B cell (primary cell): Measurements from ENCODE around the gene NLGN1. TPM values are rescaled to one million over a fixed set of nuclear protein-coding genes. Genes with fewer than 3 reads are reported as not detected.

Experiments
- ATAC-seq: fragments of 200-7000 bp; cut with Tn5 transposase; one replicate; pipeline ENCODE4 v1.10.0; 2021; ENCODE audit warnings: low read depth, mild to moderate bottlenecking, moderate number of reproducible peaks, moderate library complexity
- CTCF ChIA-PET: fragments of 350-600 bp; sonication (Branson Sonifier 250); formaldehyde crosslinking; loops from one replicate; lab custom pipeline; 2021; ENCODE audit warnings: antibody characterized with exemption, inconsistent platforms; lab: Charles Lee
- POLR2A ChIA-PET: fragments of 350-600 bp; sonication (Branson Sonifier 250); formaldehyde crosslinking; loops from one replicate; lab custom pipeline; 2021; ENCODE audit warnings: antibody characterized with exemption; lab: Charles Lee
- DNase-seq: peaks from one replicate; pipeline ENCODE4 v3.0.0; 2013
- H2AFZ ChIP-seq: 2 replicates; pipeline ENCODE4 v1.6.1; 2012; ENCODE audit warnings: mild to moderate bottlenecking, low read depth, low read length; ENCODE audit not compliant: insufficient read depth, poor library complexity, severe bottlenecking
- H3K27ac ChIP-seq, 2 donors: 1 replicate in 1 of 2; 2 replicates in 1 of 2; pipeline ENCODE4 v1.5.1; 2012 to 2013; ENCODE audit warnings: low read length in 2 of 2, mild to moderate bottlenecking in 2 of 2, moderate library complexity in 1 of 2
- H3K27me3 ChIP-seq, 4 experiments: fragments of 200-600 bp in 1 of 4; sonication (generic) in 1 of 4; replicated peaks in 1 of 4; 1 replicate in 2 of 4; 2 replicates in 2 of 4; pipeline versions ENCODE4 v1.6.1 to v1.7.0; 2013 to 2016; ENCODE audit warnings: low read length in 3 of 4, mild to moderate bottlenecking in 2 of 4, mixed read lengths in 1 of 4, moderate library complexity in 1 of 4; ENCODE audit not compliant: insufficient read depth in 4 of 4, control insufficient read depth in 3 of 4; ENCODE audit errors: control extremely low read depth in 1 of 4
- H3K36me3 ChIP-seq, 2 experiments: replicated peaks in 1 of 2; 1 replicate in 1 of 2; 2 replicates in 1 of 2; pipeline versions ENCODE4 v1.6.1 to v1.7.1; 2013; ENCODE audit warnings: low read length in 1 of 2; ENCODE audit not compliant: insufficient read depth in 2 of 2, control insufficient read depth in 1 of 2; ENCODE audit errors: control extremely low read depth in 1 of 2, extremely low read depth in 1 of 2
- H3K4me1 ChIP-seq, 2 donors: fragments of 200-600 bp in 1 of 2; sonication (generic) in 1 of 2; 1 replicate in 1 of 2; 2 replicates in 1 of 2; pipeline versions ENCODE4 v1.5.1 to v1.6.1; 2013 to 2017; ENCODE audit warnings: low read length in 2 of 2; ENCODE audit not compliant: control insufficient read depth in 2 of 2, insufficient read depth in 2 of 2
- H3K4me2 ChIP-seq: replicated peaks from 2 replicates; pipeline ENCODE3; 2012; ENCODE audit warnings: mild to moderate bottlenecking, low read depth, low read length; ENCODE audit not compliant: poor library complexity, severe bottlenecking
- H3K4me3 ChIP-seq, 5 experiments: fragments of 200-600 bp in 1 of 5; sonication (generic) in 1 of 5; 1 replicate in 3 of 5; 2 replicates in 2 of 5; pipeline versions ENCODE4 v1.5.1 to v1.7.0; 2011 to 2016; ENCODE audit warnings: low read length in 4 of 5, mild to moderate bottlenecking in 4 of 5, low read depth in 2 of 5, control low read depth in 1 of 5, moderate library complexity in 1 of 5; ENCODE audit not compliant: insufficient read depth in 1 of 5; ENCODE audit errors: control extremely low read depth in 1 of 5, extremely low read depth in 1 of 5
- H3K79me2 ChIP-seq: fragments of 200-600 bp; sonication (generic); one replicate; pipeline ENCODE4 v1.6.0; 2016; ENCODE audit warnings: low read length; ENCODE audit not compliant: control insufficient read depth, insufficient read depth
- H3K9ac ChIP-seq: fragments of 200-600 bp; sonication (generic); 2 replicates; pipeline ENCODE4 v1.6.1; 2017; ENCODE audit warnings: mild to moderate bottlenecking, low read length, moderate library complexity
- H3K9me3 ChIP-seq, 3 donors: one replicate each; pipeline versions ENCODE4 v1.6.1 to v1.7.1; 2013; ENCODE audit warnings: low read length in 2 of 3; ENCODE audit not compliant: control insufficient read depth in 2 of 3, insufficient read depth in 1 of 3; ENCODE audit errors: control extremely low read depth in 1 of 3
- H4K20me1 ChIP-seq: 2 replicates; pipeline ENCODE4 v1.6.0; 2012; ENCODE audit warnings: mild to moderate bottlenecking, low read length; ENCODE audit not compliant: insufficient read depth, control insufficient read depth, poor library complexity, severe bottlenecking
- H3K27ac Mint-ChIP-seq: one replicate; pipeline ENCODE4 v1.8.0; 2021; ENCODE audit warnings: mixed read lengths
- H3K27me3 Mint-ChIP-seq: one replicate; pipeline ENCODE4 v1.8.0; 2021; ENCODE audit warnings: mixed read lengths
- H3K4me1 Mint-ChIP-seq: one replicate; pipeline ENCODE4 v1.8.0; 2021; ENCODE audit warnings: mixed read lengths
- H3K4me3 Mint-ChIP-seq: one replicate; pipeline ENCODE4 v1.8.0; 2021; ENCODE audit warnings: mixed read lengths
- H3K9me3 Mint-ChIP-seq: one replicate; pipeline ENCODE4 v1.8.0; 2022; ENCODE audit warnings: mixed read lengths; ENCODE audit not compliant: insufficient read depth
- CTCF ChIP-seq: fragments of 200-600 bp; IDR thresholded peaks from one replicate; pipeline ENCODE4 v1.8.0; 2022; ENCODE audit warnings: antibody characterized with exemption, mild to moderate bottlenecking
- EZH2 ChIP-seq: IDR thresholded peaks from 2 replicates; pipeline ENCODE4 v1.6.1; 2012; ENCODE audit warnings: borderline replicate concordance, low read depth, mild to moderate bottlenecking, moderate library complexity, low read length; ENCODE audit not compliant: insufficient read depth, poor library complexity, severe bottlenecking
- WGBS: methylation state at CpG from one replicate; pipeline ENCODE4 v1.1.5; 2013; ENCODE audit warnings: missing lambda C conversion rate; ENCODE audit not compliant: insufficient coverage; 5-methylcytosine and 5-hydroxymethylcytosine counted together
- intact Hi-C: fragments of 100-400 bp; cut with micrococcal nuclease; formaldehyde crosslinking; loops from one replicate; pipeline ENCODE4 v1.10.0; 2022
- polyA plus RNA-seq: library from polyadenylated mRNA; depleted of rRNA; stranded (reverse); fragments of >200 nt; gene quantifications from 2 replicates; pipeline ENCODE4 v1.2.3, GENCODE V29; 2012
- total RNA-seq, 2 donors: library from RNA; stranded (reverse); fragments of 120-200 nt in 1 of 2; gene quantifications; 1 replicate in 1 of 2; 2 replicates in 1 of 2; pipeline versions ENCODE4 v1.2.3 to v1.2.4, GENCODE V29; 2013 to 2022

NLGN1 gene
- total and polyA plus RNA-seq, 2 donors (not counting 1 experiment from before 2014, with no cell fraction given) = not detected

GRCh38 chr3:173465898-173466678, 68.5 kb downstream of the NLGN1 start:
- H3K27ac ChIP-seq = no peak overlapping the region
- no peak overlapping the region for H3K27ac Mint-ChIP-seq
- intact Hi-C loops = no loop called here
- 100% methylated on average over 1 of the region's 4 CpGs for WGBS
- TF ChIP-seq CTCF (no peak), EZH2 (no peak)
- ATAC-seq = no peak
- no peaks in the 10 kb centered on the region for H3K4me1 Mint-ChIP-seq
- H3K9ac ChIP-seq = no peak overlapping the region
- no peak overlapping the region for H3K4me2 ChIP-seq
- H3K9me3 ChIP-seq = no peaks in the 10 kb centered on the region
- DNase-seq = no peak
- no peaks in the 10 kb centered on the region for H3K9me3 Mint-ChIP-seq
- H3K27me3 Mint-ChIP-seq = no peaks in the 10 kb centered on the region
- H2AFZ ChIP-seq = no peak overlapping the region
- CTCF ChIA-PET = no interaction called here
- no peaks in the 10 kb centered on the region for H3K36me3 ChIP-seq
- no peaks in the 10 kb centered on the region for H3K4me1 ChIP-seq
- POLR2A ChIA-PET = no interaction called here
- H3K27me3 ChIP-seq = no peaks in the 10 kb centered on the region
- H3K79me2 ChIP-seq = no peaks in the 10 kb centered on the region
- no peak overlapping the region for H3K4me3 Mint-ChIP-seq
- H4K20me1 ChIP-seq = no peaks in the 10 kb centered on the region
- H3K4me3 ChIP-seq = no peak overlapping the region

- ChIA-PET POLR2A (no interaction called here), CTCF (no interaction called here)
- TF ChIP-seq CTCF = no peak
- no peak for TF ChIP-seq EZH2
- no peak overlapping the region for H3K4me2 ChIP-seq
- H3K4me1 ChIP-seq = no peaks in the 10 kb centered on the region
- no peak overlapping the region for H3K27ac ChIP-seq
- Mint-ChIP-seq H3K9me3 (no peaks in the 10 kb centered on the region), H3K4me3 (no peak overlapping the region), H3K27ac (no peak overlapping the region), H3K27me3 (no peaks in the 10 kb centered on the region), H3K4me1 (no peaks in the 10 kb centered on the region)
- no peak overlapping the region for H2AFZ ChIP-seq
- no peak for DNase-seq
- no peak for ATAC-seq
- H3K9ac ChIP-seq = no peak overlapping the region
- H3K36me3 ChIP-seq = no peaks in the 10 kb centered on the region
- intact Hi-C loops = no loop called here
- no peaks in the 10 kb centered on the region for H4K20me1 ChIP-seq
- H3K79me2 ChIP-seq = no peaks in the 10 kb centered on the region
- no peak overlapping the region for H3K4me3 ChIP-seq
- H3K27me3 ChIP-seq = no peaks in the 10 kb centered on the region
- no peaks in the 10 kb centered on the region for H3K9me3 ChIP-seq
Observed at GRCh38 chr3:173467501-173467900, 70.0 kb downstream of the NLGN1 start.
